DMS53 (cell line): Measurements from ENCODE around the gene GRAMD1B.
"Not testable (repeated sequence)": the region's sequence is repeated elsewhere in the genome, so short reads cannot be mapped to it uniquely, and the experiment has no call there.

Source experiments
- DNase-seq: peaks from one replicate; lab custom pipeline; 2025; lab: John Stamatoyannopoulos, UW

The GRAMD1B gene

DNA sequence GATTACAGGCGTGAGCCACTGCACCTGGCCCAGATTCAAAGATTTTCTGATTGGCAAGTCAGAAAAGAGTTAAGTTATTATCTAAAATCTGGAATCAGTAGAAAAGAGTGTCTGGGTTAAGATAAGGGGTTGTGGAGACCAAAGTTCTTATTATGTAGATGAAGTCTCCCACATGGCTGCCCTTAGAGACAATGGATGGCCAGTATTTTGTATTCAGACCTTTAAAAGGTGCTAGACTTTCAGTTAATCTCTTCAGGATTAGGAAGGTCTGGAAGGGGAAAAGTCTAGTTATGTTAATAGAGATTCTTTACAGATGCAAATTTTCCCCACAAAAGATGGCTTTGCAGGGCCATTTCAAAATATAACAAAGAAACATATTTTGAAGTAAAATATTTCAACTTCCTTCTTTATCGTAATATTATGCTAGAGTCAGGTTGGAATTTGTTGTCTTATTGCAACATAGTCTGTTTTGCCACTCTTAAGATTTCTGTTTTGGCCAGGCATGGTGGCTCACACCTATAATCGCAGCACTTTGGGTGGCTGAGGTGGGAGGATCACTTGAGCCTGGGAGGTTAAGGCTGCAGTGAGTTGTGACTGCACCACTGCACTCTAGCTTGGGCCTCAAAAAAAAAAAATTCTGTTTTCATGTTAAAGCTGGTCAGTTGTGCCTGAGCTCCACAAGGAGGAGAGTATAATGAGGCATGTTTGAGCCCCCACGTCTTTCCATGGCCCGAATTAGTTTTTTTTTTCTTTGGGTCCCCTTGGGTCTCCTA lies 14.0 kb downstream of the GRAMD1B start:
- DNase-seq, result no peak

DNA sequence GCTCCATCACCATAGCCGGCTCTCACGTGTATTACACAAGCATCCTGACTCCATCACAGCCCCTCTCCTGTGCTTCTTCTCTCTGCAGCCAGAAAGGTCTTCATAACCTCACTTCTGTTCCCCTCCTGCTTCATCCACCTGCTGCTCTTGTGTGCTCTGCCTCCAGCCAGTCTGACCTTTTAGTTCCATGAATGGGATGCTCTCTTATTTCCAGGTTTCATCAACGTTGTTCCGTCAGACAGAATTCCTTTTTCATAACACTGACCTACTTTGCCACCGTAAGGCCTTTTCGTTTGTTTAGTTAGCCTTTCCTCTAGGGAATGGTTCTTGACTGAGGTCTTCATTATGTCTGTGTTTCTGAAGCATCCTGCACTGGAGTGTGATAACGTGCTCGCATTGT lies 18.8 kb downstream of the GRAMD1B start:
- DNase-seq, result no peak

DNA sequence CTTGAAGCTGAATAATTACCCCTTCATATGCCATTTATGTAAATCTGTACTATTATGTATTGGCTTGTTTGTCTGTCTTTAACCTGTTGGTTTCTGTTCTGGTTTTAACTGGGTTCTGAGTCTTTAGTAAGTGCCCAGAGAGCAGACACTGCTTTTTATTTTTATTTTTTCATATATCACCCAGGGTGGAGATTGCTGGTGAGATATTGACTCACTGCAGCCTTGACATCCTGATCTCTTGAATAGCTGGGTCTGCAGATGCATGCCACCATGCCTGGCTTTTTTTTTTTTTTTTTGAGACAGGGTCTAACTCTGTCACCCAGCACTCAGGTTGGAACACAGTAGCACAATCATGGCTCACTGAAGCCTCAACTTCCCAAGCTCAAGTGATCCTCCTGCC lies 19.4 kb downstream of the GRAMD1B start:
- no peak for DNase-seq

DNA sequence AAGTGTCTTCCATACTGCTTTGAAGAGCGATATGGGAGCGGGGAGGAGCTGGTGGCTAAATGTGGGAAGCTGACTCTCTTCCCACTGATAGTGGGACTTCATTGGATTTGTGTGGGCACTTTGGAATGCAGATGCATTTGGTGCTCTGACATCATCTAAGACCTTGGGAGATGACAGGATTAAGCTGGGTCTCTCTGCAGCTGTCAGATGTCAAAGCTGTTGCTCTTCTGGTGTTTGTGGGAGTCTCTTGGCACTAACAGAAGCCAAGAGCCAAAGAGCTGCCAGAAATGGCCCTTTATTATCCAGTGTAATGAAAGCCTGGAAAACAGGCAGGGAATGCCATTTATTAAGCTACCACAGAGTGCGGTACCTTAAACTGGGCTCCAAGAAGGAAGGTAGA lies 20.6 kb downstream of the GRAMD1B start:
- DNase-seq, result no peak

DNA sequence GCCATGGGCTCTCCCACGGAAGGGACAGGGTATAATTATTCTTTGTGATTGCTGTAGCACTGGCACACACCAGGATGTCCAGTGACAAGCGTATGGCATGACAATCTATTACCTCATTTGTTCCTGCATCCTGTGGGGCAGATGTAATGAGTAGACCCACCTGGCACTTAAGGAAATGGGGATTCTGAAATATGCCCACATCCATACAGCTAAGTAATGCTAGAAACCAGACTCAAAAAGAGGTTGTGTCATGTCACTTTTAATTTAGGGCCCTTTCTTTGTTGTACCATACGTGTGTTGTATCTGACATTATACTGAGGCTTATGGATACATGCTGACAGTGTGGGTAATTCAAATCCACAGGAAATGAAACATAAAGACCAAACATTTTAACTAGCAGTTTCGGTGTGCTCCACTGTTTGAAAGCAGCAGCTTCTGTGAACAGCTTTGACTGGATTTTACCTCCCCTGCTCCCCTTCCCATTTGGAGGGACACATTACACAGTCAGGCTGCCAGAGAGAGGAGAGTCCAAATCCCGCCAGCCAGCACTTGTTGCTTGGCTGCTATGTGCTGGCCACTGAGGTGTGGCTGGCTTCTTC lies 21.2 kb downstream of the GRAMD1B start:
- peak; percentile 8 for DNase-seq

DNA sequence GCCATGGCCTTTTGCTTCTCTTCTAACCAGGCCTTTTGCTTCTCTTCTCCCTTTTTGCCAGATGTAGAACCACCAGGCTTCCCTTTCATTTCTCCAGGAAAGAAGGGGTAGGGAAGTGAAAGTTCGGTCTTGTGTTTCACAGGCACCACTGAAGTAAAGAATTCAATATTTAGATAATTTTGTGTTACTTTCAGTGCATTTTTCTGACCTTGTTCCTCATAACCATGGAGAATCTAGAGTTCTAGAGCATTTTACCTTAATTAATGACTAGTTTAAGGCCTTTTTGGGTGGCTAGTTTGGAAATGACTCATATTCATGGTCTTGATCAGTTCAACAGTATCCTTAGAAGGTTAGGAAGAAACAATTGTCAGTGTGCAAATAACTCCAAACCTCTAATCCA lies 22.7 kb downstream of the GRAMD1B start:
- no peak for DNase-seq

DNA sequence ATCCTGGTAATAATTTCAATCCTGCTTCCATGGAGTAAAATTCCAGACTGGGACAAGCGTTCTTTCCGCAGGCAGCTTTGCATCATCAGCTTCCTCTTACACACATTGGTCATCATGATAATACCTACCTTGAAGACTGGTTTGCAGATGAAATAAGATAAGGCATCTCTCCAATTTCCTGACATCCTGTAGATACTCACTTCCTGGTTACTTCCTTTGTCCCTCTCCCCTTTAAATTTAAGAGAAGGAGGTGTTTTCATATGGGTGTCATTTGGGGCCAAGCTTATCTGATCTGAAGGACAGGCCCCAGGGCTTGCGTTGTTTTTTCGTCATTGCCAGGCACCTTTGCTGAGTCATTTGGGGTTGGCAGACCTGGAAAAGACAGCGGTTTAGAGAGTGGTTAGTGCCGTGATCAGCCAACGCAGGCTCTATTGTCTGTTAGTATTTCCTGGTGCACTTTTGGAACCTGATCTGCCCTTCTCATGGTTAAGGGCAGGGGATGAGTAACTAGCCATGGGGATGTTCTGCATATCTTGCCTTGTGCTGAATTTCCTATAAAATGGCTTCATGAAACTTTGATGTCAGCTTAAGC lies 24.1 kb downstream of the GRAMD1B start:
- peak; percentile 81 for DNase-seq

DNA sequence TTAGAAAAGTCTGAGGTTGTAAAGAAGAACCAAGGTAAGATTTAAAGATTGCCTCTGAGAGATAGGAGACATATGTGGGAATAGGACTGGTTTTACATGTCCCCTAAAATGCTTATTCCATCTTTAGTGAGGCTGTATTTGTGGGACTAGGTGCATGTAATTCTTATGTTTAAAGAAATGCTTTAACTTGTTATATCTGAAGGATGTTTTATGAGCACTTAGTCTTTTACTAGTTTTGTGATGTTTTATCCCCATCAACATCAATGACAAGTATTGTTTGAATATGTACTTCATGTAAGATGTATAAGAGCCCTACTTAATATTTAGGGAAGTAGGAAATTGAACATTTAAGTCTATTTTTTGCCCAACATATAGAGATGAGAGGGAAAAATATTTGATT lies 24.7 kb downstream of the GRAMD1B start:
- DNase-seq, result no peak

DNA sequence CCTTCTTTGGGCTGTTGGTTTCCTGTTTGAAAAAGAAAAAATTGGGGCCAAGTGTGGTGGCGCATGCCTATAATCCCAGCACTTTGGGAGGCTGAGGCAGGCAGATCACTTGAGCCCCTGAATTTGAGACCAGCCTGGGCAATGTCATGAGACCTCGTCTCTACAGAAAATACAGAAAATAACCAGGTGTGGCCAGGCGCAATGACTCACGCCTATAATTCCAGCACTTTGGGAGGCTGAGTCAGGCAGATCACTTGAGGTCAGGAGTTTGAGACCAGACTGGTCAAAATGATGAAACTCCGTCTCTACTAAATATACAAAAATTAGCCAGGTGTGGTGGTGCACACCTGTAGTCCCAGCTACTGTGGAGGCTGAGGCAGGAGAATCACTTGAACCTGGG lies 26.4 kb downstream of the GRAMD1B start:
- not testable (repeated sequence) for DNase-seq

DNA sequence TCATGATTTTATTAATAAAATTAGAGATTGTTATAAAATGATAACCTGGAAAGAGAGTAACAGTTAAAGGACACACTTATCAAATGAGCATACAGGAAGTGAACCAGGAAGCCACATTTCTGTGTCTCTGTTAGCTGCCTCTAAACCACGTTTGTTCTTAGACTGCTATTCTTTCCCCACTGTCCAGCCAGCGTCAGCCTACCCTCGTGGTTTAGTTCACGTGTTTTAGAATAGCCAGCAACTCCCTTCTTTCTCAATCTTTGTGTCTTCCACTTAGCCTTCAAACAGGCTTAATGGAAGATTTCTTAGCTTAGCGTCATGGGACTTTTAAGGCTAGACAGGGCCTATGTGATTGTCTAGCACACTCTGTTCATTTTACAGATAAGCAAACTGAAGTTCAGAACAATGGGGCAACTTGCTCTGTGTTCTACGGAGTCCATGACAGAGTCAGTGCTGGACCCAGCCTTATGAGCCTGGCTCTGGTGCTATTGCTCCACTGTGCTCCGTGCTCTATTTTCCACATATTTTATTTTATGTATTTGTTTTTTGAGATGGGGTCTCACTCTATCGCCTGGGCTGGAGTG lies 27.2 kb downstream of the GRAMD1B start:
- DNase-seq, result no peak

DNA sequence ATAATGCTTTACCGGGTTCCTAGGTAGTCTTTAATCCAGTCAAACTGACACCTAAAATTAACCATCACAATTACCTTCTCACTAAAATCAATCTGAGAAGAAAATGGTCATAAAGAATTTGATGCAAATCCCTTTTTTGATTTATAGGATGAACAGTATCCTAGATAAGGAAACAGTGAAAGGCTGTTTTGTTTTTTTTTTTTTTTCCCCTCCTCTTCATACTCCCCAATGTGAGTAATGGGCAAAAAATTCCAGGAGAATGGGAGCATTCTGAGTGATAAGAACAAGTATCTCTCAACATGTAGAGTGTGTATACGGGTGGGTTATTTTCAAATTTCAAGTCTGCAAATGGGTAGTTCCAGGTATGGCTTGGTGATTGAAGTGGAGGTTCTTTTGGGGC lies 28.4 kb downstream of the GRAMD1B start:
- no peak for DNase-seq

DNA sequence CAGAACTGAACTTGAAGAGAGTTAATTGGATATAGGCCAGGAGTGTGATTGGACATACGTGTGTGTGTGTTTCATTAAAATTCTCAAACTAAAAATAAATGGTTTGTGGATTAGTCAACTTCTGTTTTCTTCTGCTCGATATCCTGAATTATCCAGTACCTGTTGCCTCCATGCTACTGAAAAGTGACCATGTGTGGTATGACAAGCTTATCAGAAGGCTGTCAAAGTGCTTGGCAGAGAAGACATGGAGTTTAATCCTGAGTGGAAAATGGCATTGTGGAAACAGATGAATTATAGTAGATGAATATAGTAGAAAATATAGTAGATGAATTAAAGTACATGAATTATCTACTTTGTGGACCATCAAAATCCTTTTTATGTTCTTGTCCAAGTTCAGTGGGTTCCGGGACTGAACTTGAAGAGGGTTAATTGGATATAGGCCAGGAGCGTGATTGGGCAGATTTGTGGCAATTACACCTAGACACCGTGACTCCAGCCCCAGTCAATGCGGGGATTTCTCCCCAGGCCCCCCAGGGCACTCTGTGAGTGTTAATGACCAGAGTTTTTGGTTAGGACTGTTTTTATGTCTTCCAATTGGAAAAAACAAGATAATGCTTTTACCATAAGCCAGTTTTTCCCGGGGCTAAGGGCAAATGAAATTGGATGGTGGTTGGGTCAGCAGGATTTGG lies 30.1 kb downstream of the GRAMD1B start:
- DNase-seq, result no peak

DNA sequence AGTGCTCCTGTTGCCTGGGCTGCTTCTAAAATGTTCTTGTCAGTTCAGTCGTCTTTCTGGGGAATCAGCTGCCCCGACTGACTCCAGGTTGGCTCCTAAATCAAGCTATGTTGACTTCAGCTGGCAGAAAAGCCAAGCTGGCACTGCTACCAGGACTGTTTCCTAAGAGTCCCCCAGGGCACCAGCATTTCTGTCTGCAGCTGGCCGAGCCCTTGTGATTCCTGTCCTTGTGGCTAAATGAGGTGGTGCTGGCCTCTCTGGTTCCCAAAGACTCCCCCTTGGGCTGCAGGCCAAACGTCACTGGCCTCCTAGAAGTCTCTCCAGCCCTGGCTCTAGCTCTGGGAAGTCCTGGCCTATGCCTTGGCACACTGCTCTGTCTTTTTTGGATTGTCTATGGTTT lies 31.1 kb downstream of the GRAMD1B start:
- no peak for DNase-seq

DNA sequence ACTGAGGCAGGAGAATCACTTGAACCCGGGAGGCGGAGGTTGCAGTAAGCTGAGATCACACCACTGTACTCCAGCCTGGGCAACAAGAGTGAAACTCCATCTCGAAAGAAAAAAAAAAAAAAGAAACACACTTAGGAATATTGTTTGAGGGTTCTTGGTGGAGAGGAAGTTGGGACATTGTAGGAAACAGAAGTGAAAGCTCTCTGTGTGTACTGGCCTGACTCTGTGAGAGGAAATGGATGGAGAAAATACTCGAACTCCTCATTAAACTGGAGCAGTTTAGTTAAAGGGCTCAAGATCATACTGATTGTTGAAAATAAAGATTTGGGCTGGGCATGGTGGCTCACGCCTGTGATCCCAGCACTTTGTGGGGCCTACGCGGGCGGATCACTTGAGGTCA lies 35.6 kb downstream of the GRAMD1B start:
- DNase-seq, result not testable (repeated sequence)

DNA sequence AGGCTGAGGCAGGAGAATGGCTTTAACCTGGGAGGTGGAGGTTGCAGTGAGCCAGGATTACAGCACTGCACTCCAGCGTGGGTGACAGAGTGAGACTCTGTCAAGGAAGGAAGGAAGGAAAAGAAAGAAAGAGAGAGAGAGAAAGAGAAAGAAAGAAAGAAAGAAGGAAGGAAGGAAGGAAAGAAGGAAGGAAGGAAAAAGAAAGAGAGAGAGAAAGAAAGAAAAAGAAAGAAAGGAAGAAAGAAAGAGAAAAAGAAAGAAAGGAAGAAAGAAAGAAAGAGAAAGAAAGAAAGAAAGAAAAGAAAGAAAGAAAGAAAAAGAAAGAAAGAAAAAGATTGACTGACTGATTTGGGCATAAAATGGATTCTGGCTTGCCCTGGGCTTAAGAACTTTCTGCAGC lies 36.1 kb downstream of the GRAMD1B start:
- not testable (repeated sequence) for DNase-seq

DNA sequence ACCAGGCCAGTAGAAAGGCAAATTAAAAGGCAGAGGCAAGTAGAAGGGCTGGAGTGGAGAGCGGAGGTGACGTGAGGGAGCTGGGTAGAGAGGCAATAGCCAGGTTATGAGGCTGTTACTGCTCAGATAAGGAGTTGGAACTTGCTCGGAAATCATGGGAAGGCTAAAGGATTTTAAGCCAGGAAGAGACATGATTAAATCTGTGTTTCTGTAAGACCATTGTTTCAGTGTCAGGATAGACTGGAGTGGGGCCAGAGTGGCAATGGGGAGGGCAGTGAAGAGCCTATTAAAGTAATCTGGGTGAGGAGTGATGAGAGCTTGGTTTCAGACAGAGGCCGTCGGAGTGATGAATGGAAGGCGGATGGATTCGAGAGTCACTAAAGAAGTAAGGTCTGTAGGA lies 39.0 kb downstream of the GRAMD1B start:
- DNase-seq, result no peak

DNA sequence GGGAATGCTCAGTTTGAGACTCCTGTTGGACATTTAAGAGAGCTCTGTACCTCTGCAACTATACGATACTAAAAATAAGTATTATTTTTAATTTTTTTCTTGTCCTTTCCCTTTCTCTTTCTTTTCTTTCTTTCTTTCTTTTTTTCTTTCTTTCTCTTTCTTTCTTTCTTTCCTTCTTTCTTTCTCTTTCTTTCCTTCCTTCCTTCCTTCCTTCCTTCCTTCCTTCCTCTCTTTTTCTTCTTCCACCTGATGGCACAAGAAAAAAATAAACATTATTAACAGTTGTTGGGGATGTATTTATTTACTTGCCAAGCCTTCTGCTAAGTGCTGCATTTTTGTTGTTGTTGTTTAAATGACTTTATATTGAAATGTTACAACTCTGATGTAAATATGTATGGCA lies 39.5 kb downstream of the GRAMD1B start:
- DNase-seq, result no peak

DNA sequence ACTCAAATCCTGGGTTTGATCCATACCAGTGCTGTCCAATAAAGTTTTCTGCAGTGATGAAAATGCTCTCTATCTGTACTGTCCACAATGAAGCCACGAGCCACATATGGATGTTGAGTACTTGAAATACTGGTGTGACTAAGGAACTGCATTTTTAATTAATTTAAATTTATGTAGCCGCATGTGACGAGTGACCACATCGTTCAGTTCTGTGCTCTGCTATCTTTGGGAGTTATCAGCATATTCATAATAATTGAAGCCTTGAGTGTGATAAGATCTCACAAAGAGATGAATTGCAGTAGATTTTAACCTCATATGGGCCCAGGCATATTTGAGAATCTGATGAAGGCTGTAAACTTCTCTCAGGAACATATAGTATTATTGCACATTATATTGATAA lies 40.8 kb downstream of the GRAMD1B start:
- DNase-seq, result no peak

DNA sequence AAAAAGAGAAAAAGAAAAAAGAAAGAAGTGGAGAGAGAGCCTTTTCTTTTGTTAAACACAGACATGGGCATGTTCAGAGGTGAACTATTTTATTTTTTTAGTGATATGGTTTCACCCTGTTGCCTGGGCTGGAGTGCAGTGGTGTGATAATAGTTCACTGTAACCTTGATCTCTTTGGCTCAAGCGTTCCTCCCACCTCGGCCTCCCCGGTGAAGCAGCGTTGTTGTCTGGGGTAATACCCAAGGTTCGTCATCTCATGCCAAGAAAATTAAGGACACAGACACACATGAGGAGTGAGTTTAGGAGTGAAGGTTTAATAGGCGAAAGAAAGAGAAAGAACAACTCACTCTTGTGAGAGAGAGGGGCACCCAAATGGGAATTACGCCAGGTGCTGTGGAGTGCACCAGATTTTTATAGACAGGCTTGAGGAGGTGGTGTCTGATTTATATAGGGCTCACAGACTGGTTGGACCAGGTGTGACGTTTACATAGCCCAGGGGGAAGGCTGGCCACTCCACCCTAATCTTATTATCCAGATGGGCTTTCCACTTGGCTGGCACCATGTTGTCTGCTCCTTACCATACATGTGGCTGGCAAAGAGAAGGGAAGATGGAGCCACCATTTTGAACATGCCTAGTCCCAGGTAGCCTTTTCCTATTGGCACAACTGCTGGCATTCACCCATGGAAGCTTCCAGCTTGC lies 42.3 kb downstream of the GRAMD1B start:
- DNase-seq, result peak; percentile 27

DNA sequence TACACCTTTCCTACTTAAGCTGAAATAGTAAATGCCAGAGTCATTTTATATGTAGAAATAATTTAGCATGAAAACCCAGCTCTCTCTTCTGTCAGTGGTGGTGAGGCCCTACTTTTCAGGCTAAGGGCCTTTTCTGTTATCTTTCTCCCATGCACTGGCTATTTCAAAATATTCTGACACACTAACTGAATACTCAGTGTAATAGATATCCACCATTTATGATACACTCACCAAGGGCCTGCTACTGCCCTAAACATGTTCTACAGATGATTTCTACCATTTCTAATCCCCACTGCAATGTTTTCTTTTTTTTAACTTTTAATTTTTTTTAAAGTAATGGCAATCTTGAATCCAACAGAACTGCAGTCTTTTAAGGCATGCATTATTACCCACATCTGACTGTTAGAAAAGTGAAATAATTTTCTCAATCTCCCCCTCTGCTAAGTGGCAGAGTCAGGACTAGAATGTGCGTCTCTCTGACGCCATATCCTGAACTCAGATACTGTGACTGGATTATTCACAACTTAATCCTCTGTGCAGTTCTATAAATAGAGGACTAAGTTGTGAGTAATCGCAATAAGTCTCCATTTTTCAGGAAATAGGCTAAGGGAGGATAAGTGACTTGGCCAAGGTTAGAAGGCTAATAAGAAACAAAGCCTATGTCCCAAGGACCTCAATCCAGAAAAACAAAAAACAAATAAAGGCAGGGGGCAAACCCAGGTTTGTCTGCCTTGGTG lies 44.0 kb downstream of the GRAMD1B start:
- no peak for DNase-seq

DNA sequence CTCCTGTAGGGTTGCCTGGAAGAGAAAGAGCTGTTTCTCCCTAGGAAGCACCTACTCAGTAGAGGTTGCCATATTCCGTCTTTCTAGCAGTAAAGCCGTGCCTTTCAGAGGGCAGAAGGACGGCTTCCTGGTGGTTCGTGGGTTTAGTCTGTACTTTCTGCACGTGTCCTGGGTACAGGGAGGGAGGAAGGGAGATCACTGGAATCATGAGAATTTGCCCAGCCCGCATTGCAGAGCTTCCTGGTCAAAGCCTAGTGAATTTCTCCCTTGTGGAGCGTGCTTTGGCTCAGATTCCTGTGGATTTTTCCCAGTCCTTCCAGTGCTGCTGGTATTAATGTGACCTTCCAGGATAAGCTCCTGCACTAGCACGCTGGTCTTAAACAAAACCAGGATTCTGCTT lies 44.9 kb downstream of the GRAMD1B start:
- DNase-seq, result no peak
